Measurements from ENCODE around the gene PRAC1. TPM values are rescaled to one million over a fixed set of nuclear protein-coding genes. Genes with fewer than 3 reads are reported as not detected.

Gene PRAC1
- total and polyA plus RNA-seq, 2 of the 8 experiments (the other 6 are each of a cell fraction or from before 2014, with no cell fraction given) = not detected

GRCh38 chr17:48692049-48692448 lies 30.3 kb downstream of the PRAC1 start:
- DNase-seq (ENCODE audit: low read depth in 1 of 2, low spot score in 2 of 2) (no peak), FAIRE-seq (no peak)
- Histone ChIP-seq H3K27ac (ENCODE audit: low read depth, low read length) (no peak overlapping the region), H3K4me2 (ENCODE audit: insufficient read depth in 1 of 2, low read depth in 2 of 2, low read length in 2 of 2) (no peak overlapping the region), H2BK120ac (replicated peaks; ENCODE audit: low read depth, low read length) (no peak overlapping the region), H2BK20ac (ENCODE audit: low read length) (no peak overlapping the region), H3K79me2 (ENCODE audit: control insufficient read depth in 1 of 2, insufficient read depth in 2 of 2, low read length in 2 of 2) (no peaks in the 10 kb centered on the region), H4K8ac (ENCODE audit: extremely low read depth, insufficient read depth, low read length) (no peak overlapping the region), H3K56ac (replicated peaks; ENCODE audit: insufficient read length, low read depth, low read length) (no peak overlapping the region), H3K9me3 (ENCODE audit: insufficient read depth in 2 of 2, low read depth in 1 of 2, low read length in 1 of 2) (no peaks in the 10 kb centered on the region), H4K5ac (ENCODE audit: insufficient read length, low read depth, low read length) (no peak overlapping the region), H3K4ac (replicated peaks; ENCODE audit: insufficient read length, low read depth, low read length) (no peak overlapping the region), H3K23ac (ENCODE audit: insufficient read length) (no peak overlapping the region), H2AK5ac (ENCODE audit: low read depth, low read length) (no peak overlapping the region), H3K18ac (ENCODE audit: extremely low read depth, low read length) (no peak overlapping the region), H3K4me1 (replicated peaks in 1 of 4; ENCODE audit: control insufficient read depth in 3 of 4, insufficient read depth in 4 of 4, low read length in 3 of 4) (no peaks in the 10 kb centered on the region), H3K14ac (ENCODE audit: insufficient read length) (no peak overlapping the region), H3K9ac (replicated peaks in 1 of 4; ENCODE audit: extremely low read depth in 1 of 4, low read depth in 3 of 4, low read length in 3 of 4) (no peak overlapping the region), H2AFZ (ENCODE audit: low read length) (no peak overlapping the region), H3K23me2 (ENCODE audit: low read depth, low read length) (no peaks in the 10 kb centered on the region), H3K27me3 (replicated peaks in 1 of 4; ENCODE audit: control insufficient read depth in 3 of 4, extremely low read depth in 1 of 4, insufficient read depth in 3 of 4, low read length in 3 of 4) (no peaks in the 10 kb centered on the region; a peak in 1 of 7 replicates), H3K79me1 (ENCODE audit: low read depth, low read length) (no peaks in the 10 kb centered on the region), H3K4me3 (ENCODE audit: extremely low read depth in 1 of 4, insufficient read depth in 2 of 4, low read depth in 3 of 4, low read length in 4 of 4) (no peak overlapping the region), H4K91ac (replicated peaks; ENCODE audit: insufficient read length, low read length) (no peak overlapping the region), H2BK5ac (ENCODE audit: low read depth, low read length) (no peak overlapping the region), H4K20me1 (replicated peaks in 1 of 2; ENCODE audit: control insufficient read depth in 1 of 2, insufficient read depth in 2 of 2, low read length in 2 of 2) (no peaks in the 10 kb centered on the region), H2BK15ac (ENCODE audit: low read length) (no peak overlapping the region), H2BK12ac (ENCODE audit: low read depth, low read length) (no peak overlapping the region), H3K36me3 (ENCODE audit: control insufficient read depth in 2 of 4, insufficient read depth in 4 of 4, low read length in 3 of 4) (no peaks in the 10 kb centered on the region)
- CTCF ChIA-PET (ENCODE audit: partially characterized antibody) = no interaction called here
- WGBS, 2 experiments (ENCODE audit: extremely low coverage in 1 of 2, insufficient coverage in 1 of 2, insufficient read length in 1 of 2, insufficient replicate concordance in 2 of 2, low coverage in 1 of 2, low lambda C conversion rate in 2 of 2, missing lambda C conversion rate in 1 of 2) = 95% methylated on average over 1 of the region's 1 CpG; no CpG with 5 or more reads in 1 of the 2 experiments
- POLR2A ChIA-PET (ENCODE audit: partially characterized antibody) = no interaction called here
- TF ChIP-seq ATF2 (IDR thresholded peaks at IDR 0.05; ENCODE audit: low read length) = no peak
- TF ChIP-seq MAX (IDR thresholded peaks at IDR 0.05) = no peak
- TF ChIP-seq EP300 (IDR thresholded peaks at IDR 0.05; ENCODE audit: borderline replicate concordance in 1 of 2, low read depth in 2 of 2, low read length in 2 of 2) = no peak
- no peak for TF ChIP-seq CBX5 (IDR thresholded peaks at IDR 0.05; ENCODE audit: low read depth, low read length)
